ENCODE measurements around the gene HOXA6. TPM values are rescaled to one million over a fixed set of nuclear protein-coding genes. Genes with fewer than 3 reads are reported as not detected.
A peak's percentile ranks its signal among the peaks of the same experiment; 100 is the strongest.

Gene HOXA6
- total RNA-seq, 1 donor = 11.2 TPM

DNA sequence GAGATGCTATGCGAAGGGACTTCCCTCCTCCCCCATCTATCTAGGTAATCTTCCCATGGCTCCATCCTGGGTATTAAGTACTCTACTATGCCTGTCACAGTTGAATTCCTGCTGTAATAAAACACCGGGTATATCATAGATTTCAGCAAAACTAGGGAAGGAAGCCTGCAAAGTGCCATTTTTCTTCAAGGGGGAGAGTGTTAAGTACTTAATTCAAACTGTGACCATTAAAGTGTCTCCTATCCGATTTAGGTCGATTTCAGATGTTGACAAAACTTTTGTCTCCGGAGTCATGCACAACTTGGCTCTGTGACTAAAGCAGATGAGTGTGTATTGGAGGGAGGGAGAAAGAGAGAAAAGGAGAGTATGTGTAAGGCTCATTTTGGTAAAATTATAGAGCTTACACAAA lies 21.6 kb downstream of the HOXA6 start:
- H3K4me3 ChIP-seq (ENCODE audit: low read depth, low read length) = no peak overlapping the region
- DNase-seq (ENCODE audit: low read depth) = no peak
- TF ChIP-seq, protein P1, sequence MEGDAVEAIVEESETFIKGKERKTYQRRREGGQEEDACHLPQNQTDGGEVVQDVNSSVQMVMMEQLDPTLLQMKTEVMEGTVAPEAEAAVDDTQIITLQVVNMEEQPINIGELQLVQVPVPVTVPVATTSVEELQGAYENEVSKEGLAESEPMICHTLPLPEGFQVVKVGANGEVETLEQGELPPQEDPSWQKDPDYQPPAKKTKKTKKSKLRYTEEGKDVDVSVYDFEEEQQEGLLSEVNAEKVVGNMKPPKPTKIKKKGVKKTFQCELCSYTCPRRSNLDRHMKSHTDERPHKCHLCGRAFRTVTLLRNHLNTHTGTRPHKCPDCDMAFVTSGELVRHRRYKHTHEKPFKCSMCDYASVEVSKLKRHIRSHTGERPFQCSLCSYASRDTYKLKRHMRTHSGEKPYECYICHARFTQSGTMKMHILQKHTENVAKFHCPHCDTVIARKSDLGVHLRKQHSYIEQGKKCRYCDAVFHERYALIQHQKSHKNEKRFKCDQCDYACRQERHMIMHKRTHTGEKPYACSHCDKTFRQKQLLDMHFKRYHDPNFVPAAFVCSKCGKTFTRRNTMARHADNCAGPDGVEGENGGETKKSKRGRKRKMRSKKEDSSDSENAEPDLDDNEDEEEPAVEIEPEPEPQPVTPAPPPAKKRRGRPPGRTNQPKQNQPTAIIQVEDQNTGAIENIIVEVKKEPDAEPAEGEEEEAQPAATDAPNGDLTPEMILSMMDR (IDR thresholded peaks at IDR 0.05; ENCODE audit: insufficient read depth, low read depth, low read length) = no peak

DNA sequence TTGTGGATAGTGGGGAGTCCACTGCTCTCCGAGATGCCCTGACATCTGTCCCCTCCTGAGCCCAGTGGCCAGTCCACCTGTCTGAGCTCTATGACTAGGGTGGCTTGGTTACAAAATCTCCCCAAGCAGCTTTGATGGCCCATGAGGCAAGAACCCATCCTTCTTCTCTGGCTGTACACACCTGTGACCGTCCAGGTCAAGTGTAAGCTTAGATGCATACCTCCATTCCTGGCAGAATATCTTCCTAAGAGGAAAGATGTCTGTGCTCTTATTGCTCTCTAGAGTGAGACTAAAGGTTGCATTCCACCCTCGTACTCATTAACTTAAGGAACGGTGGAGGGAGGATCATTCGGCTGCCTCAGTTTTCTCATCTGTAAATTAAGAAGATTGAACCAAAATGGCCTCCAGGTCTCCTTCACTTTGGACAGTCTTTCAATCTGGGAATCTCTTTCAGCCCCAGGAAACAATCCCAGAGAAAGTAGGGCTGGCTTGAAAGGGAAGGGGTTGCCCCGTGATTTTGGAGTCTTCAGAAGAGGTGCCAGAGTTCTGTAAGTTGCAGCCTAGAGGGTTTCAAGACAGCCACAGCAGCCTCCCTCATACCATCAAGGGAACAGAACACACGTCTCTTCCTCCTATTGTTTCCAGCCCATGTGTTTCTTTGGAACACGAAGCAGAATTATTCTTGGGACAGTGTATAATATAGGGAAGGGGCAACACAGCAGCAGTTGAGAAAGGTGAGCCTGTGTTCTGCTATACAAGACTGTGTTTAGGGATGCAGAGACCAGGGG lies 22.5 kb downstream of the HOXA6 start:
- H3K4me3 ChIP-seq (ENCODE audit: low read depth, low read length) = no peak overlapping the region

DNA sequence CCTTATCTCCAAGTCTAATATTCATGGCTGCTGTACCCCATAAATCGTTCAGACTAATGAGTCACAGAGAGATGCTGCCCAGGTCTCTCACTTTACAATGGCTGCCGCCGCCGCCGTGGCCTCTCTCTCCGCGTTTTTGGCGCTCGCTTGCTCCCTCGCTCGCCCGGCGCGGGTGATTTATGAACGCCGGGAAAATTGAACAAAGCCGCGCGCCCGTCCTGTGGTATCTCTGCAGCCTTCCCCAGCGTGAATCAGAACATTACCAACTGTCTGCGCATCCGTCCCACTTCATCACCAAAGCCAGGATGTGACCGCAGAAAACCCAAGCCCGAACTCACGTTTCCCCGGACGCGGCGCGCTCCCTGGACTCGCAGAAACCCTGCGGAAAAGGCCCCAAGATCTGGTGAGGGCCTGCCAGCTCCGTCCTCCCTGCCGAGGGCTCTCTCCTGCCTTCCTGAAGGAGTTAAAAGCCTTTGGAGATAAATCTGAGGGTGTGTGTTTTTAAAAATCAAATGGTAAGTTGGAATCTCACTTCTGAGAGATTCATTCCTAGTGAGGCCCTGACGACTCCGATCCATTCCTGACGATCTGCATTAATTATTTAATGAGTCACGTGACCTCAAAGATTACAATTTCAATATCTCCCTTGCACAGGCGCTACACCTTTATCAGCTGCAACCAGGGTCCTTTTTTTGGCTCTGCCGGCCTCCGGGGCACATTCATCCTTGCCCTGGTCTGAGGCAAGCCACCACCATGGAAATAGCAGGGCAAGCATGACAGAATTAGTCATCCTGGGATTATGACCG lies 23.3 kb downstream of the HOXA6 start:
- H3K4me3 ChIP-seq (ENCODE audit: low read depth, low read length) = no peak overlapping the region
- TF ChIP-seq, protein P1 (IDR thresholded peaks at IDR 0.05; ENCODE audit: insufficient read depth, low read depth, low read length) = no peak
- DNase-seq (ENCODE audit: low read depth) = peak; percentile 67

More for the DNA sequence above, 22.5 kb downstream of the HOXA6 start:
- TF ChIP-seq, protein P1 (IDR thresholded peaks at IDR 0.05; ENCODE audit: insufficient read depth, low read depth, low read length) = no peak
- no peak for DNase-seq (ENCODE audit: low read depth)

DNA sequence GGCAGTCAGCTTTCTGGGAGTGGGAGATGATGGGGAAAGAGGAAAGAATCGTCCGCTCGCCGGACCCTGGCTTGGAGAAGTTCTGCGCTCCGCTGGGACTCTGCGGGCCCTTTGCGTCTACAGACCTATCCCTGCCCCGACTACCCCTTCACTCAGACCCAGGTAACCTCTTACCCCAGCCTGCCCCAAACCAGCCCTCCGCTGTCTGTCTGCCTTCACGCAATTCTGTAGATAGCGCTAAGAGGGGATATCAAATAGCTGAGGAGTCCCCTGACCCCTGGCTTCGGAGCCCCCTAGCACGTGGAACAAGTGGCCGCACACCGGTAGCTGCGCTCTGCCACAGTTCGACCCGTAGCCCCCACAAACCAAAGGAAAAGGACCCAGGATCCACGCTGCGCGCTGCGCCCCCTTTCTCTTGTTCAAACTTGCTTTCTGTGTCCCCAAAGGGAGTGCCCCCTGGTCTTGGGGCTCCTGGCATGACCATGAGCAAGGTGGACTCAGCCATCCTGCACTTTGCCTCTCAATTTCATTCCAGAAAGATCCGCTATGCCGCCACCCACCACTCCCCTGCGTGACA lies 24.0 kb downstream of the HOXA6 start:
- no peak overlapping the region for H3K4me3 ChIP-seq (ENCODE audit: low read depth, low read length)
- no peak for DNase-seq (ENCODE audit: low read depth)
- TF ChIP-seq, protein P1 (IDR thresholded peaks at IDR 0.05; ENCODE audit: insufficient read depth, low read depth, low read length) = no peak

DNA sequence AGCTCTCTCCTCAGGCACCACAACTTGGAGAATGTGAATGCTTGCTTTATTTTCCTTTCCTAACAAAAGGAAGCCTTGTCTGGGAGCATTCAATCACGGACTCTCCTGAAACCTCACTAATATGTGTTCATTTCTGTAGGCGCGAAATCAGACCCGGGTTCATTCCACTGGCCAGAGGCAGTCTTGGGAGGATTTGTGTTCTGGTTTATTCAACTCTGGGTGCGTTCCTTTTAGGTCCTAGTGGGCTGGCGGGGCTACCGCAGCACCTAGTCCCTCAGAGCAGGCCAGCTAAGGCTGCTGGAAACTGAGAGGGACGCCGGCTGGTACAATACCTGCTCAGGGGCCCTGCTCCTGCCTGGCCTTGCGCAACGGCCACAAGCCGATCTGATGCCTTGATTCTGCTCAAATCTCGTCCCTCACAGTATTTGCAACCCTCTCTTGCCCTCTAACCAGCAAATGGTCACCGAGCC lies 24.5 kb downstream of the HOXA6 start:
- H3K4me3 ChIP-seq (ENCODE audit: low read depth, low read length) = no peak overlapping the region
- TF ChIP-seq, protein P1 (IDR thresholded peaks at IDR 0.05; ENCODE audit: insufficient read depth, low read depth, low read length) = no peak
- DNase-seq (ENCODE audit: low read depth) = no peak

DNA sequence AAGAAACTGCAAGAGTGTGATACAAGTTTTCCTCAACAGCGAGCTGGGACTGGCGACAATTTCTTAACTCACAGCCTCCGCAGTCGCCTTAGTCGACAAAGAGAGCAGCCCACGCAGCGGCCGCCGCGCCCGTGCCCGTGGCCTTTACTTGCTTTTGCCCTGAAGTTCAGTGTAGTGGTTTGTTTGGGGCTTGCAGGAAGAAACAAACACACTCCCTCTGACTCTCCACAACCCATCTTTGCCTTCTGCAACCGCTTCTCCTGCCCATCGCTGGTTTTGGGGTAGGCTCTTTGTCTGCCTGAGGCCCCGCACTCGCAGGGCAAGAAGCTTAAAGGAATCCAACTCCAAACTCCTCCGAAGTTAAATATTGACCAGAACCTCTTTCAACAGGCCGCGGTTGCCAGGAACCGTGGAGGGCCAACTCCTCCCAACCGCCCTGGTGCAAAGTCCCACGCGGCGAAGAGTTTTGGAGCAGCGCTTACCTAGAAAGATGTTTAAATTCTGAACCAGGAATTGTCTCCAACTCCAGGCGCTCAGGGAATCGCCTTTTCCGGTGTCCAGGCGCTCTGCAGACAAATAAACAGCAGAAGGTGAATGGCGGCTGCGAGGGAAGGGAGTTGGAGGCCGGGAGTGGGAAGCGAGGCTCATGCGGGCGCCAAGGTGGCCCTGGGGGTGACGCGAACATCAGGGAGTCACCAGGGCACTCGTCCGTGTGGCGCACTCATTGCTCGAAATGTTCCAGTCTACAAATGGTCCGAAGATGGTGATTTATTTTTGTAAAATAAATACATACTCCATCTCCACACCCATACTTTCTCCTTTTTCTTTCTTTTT lies 25.3 kb downstream of the HOXA6 start:
- DNase-seq (ENCODE audit: low read depth) = no peak
- H3K4me3 ChIP-seq (ENCODE audit: low read depth, low read length) = no peak overlapping the region
- TF ChIP-seq, protein P1 (IDR thresholded peaks at IDR 0.05; ENCODE audit: insufficient read depth, low read depth, low read length) = no peak
